ENCODE results near the gene PLA1A.

The PLA1A gene

GRCh38 chr3:119598410-119599098 lies 869 bp downstream of the PLA1A start:
- Histone ChIP-seq H3K36me3 (ENCODE audit: control insufficient read depth in 2 of 2, insufficient read depth in 1 of 2, low read length in 2 of 2) (no peaks in the 10 kb centered on the region), H3K4me3 (ENCODE audit: low read depth, low read length) (no peak overlapping the region), H3K4me1 (ENCODE audit: control insufficient read depth, insufficient read depth, low read length) (no peaks in the 10 kb centered on the region), H3K27ac (ENCODE audit: extremely low read depth, low read depth, low read length) (no peak overlapping the region), H3K9me3 (ENCODE audit: control insufficient read depth, insufficient read depth, low read depth, low read length) (no peaks in the 10 kb centered on the region)
- TF ChIP-seq ZNF221 (tag by site-specific recombination; IDR thresholded peaks at IDR 0.05; ENCODE audit: borderline replicate concordance) (no peak), ZBTB20 (tag by site-specific recombination; IDR thresholded peaks at IDR 0.05) (no peak), ZEB2 (tag by site-specific recombination; IDR thresholded peaks at IDR 0.05) (no peak), KLF8 (tag by site-specific recombination; IDR thresholded peaks at IDR 0.05) (no peak), ZNF274 (IDR thresholded peaks at IDR 0.05; ENCODE audit: low read length) (no peak), ZNF274 (tag by site-specific recombination; IDR thresholded peaks at IDR 0.05; ENCODE audit: borderline replicate concordance) (no peak), ZBTB6 (tag by site-specific recombination; IDR thresholded peaks at IDR 0.05) (no peak), ZNF571 (tag by site-specific recombination; IDR thresholded peaks at IDR 0.05) (no peak), ZNF366 (tag by site-specific recombination; conservative IDR thresholded peaks at IDR 0.05) (no peak), ELK4 (IDR thresholded peaks at IDR 0.05; ENCODE audit: borderline replicate concordance, low read depth, low read length) (no peak), ZSCAN30 (tag by site-specific recombination; IDR thresholded peaks at IDR 0.05) (no peak), ZNF157 (tag by site-specific recombination; IDR thresholded peaks at IDR 0.05) (no peak), ZNF555 (tag by site-specific recombination; conservative IDR thresholded peaks at IDR 0.05) (no peak), ZNF112 (tag by site-specific recombination; IDR thresholded peaks at IDR 0.05) (no peak), ZNF174 (tag by site-specific recombination; IDR thresholded peaks at IDR 0.05) (no peak), PBX3 (CRISPR knock-in tag; IDR thresholded peaks at IDR 0.05) (no peak), ZBTB7A (tag by site-specific recombination; IDR thresholded peaks at IDR 0.05; ENCODE audit: low read depth) (no peak)
- POLR2A ChIA-PET = no interaction called here
- CTCF ChIA-PET = no interaction called here

- ChIA-PET CTCF (interaction anchor here (0.8 to 0.9 kb wide), 2 partner anchors 23 to 77 kb away, joined by 3 read pairs; no protein-coding TSS in a partner anchor), POLR2A (no interaction called here)
- H3K36me3 ChIP-seq (ENCODE audit: control insufficient read depth in 2 of 2, insufficient read depth in 1 of 2, low read length in 2 of 2) = no peaks in the 10 kb centered on the region
- no peaks in the 10 kb centered on the region for H3K9me3 ChIP-seq (ENCODE audit: control insufficient read depth, insufficient read depth, low read depth, low read length)
- H3K27ac ChIP-seq (ENCODE audit: extremely low read depth, low read depth, low read length) = no peak overlapping the region
- no peaks in the 10 kb centered on the region for H3K4me1 ChIP-seq (ENCODE audit: control insufficient read depth, insufficient read depth, low read length)
- H3K4me3 ChIP-seq (ENCODE audit: low read depth, low read length) = no peak overlapping the region
- TF ChIP-seq ZNF416 (tag by site-specific recombination; IDR thresholded peaks at IDR 0.05) (no peak), PRDM2 (tag by site-specific recombination; IDR thresholded peaks at IDR 0.05; ENCODE audit: borderline replicate concordance) (no peak), ZNF391 (tag by site-specific recombination; IDR thresholded peaks at IDR 0.05; ENCODE audit: borderline replicate concordance, low read depth) (no peak), KLF16 (tag by site-specific recombination; IDR thresholded peaks at IDR 0.05) (no peak), ZNF510 (tag by site-specific recombination; IDR thresholded peaks at IDR 0.05; ENCODE audit: insufficient replicate concordance) (no peak), ZNF580 (tag by site-specific recombination; IDR thresholded peaks at IDR 0.05) (no peak), ZNF645 (tag by site-specific recombination; IDR thresholded peaks at IDR 0.05) (no peak)
Observed at GRCh38 chr3:119599558-119600174, 2.0 kb downstream of the PLA1A start.
